Measurements from ENCODE around the gene COL4A1. TPM values are rescaled to one million over a fixed set of nuclear protein-coding genes. Genes with fewer than 3 reads are reported as not detected.

The COL4A1 gene
- 105 and 120 TPM in 2 replicates for total RNA-seq (ENCODE audit: low replicate concordance)

- Histone ChIP-seq H3K4me3 (peak within 1 kb of the TSS; percentile 94), H2AFZ (replicated peaks) (peak within 1 kb of the TSS; percentile 96), H3K36me3 (no peaks in the 10 kb centered on the region), H3K4me1 (peaks cover 25% of the 10 kb centered on the region), H3K27me3 (no peaks in the 10 kb centered on the region), H3K79me2 (ENCODE audit: low read depth) (peaks cover 85% of the 10 kb centered on the region), H3K9me3 (ENCODE audit: low read depth) (no peaks in the 10 kb centered on the region), H3K4me2 (peak within 1 kb of the TSS; percentile 88), H3F3A (ENCODE audit: low read depth) (peaks cover 16% of the 10 kb centered on the region), H3K27ac (peak within 1 kb of the TSS; percentile 36), H3K9ac (peak within 1 kb of the TSS; percentile 61), H4K20me1 (ENCODE audit: low read depth) (peaks cover 48% of the 10 kb centered on the region)
- no peaks in the 10 kb centered on the region for H3K9me3 Mint-ChIP-seq
- H3K4me3 Mint-ChIP-seq, result peak within 1 kb of the TSS; percentile 97
- H3K27me3 Mint-ChIP-seq (ENCODE audit: insufficient read depth, low read depth), result peaks cover 10% of the 10 kb centered on the region
- H3K4me1 Mint-ChIP-seq, result peaks cover 57% of the 10 kb centered on the region
- peak; percentile 91 for DNase-seq (ENCODE audit: low spot score)
- peaks cover 11% of the 10 kb centered on the region for H3K36me3 Mint-ChIP-seq
- TF ChIP-seq EZH2 (IDR thresholded peaks at IDR 0.05) (peak; percentile 54), CTCF (IDR thresholded peaks at IDR 0.05) (no peak), EZH2phosphoT487 (IDR thresholded peaks at IDR 0.05) (peak; percentile 18)
- peak within 1 kb of the TSS; percentile 97 for H3K27ac Mint-ChIP-seq
Observed at GRCh38 chr13:110306960-110307766, at the start of gene COL4A1, which contains the start of gene COL4A2. Gene COL4A1 (minus strand): TSS chr13:110307157. CDS start chr13:110307027, 130 bp downstream. Gene COL4A2 (plus strand): TSS chr13:110307284. CDS start chr13:110307904, 620 bp downstream.

GRCh38 chr13:110356362-110356761 is 49.4 kb upstream of the COL4A1 start:
- no peak for DNase-seq (ENCODE audit: low spot score)
- peaks cover 24% of the 10 kb centered on the region for H3K36me3 Mint-ChIP-seq
- Histone ChIP-seq H3K36me3 (no peaks in the 10 kb centered on the region), H4K20me1 (ENCODE audit: low read depth) (peaks cover 59% of the 10 kb centered on the region), H3K27me3 (no peaks in the 10 kb centered on the region), H3K9ac (no peak overlapping the region), H2AFZ (replicated peaks) (no peak overlapping the region), H3K9me3 (ENCODE audit: low read depth) (no peaks in the 10 kb centered on the region), H3F3A (ENCODE audit: low read depth) (no peaks in the 10 kb centered on the region), H3K4me3 (no peak overlapping the region), H3K4me2 (no peak overlapping the region), H3K4me1 (peaks cover 8% of the 10 kb centered on the region), H3K79me2 (ENCODE audit: low read depth) (peaks cover 17% of the 10 kb centered on the region), H3K27ac (no peak overlapping the region)
- peaks cover 8% of the 10 kb centered on the region for H3K27me3 Mint-ChIP-seq (ENCODE audit: insufficient read depth, low read depth)
- H3K4me3 Mint-ChIP-seq, result no peak overlapping the region
- TF ChIP-seq EZH2phosphoT487 (IDR thresholded peaks at IDR 0.05) (no peak), CTCF (IDR thresholded peaks at IDR 0.05) (no peak)
- peaks cover 24% of the 10 kb centered on the region for H3K4me1 Mint-ChIP-seq
- H3K27ac Mint-ChIP-seq, result no peak overlapping the region
- no peaks in the 10 kb centered on the region for H3K9me3 Mint-ChIP-seq

GRCh38 chr13:110354715-110355473 is 47.9 kb upstream of the COL4A1 start:
- no peak overlapping the region for H3K4me3 Mint-ChIP-seq
- Histone ChIP-seq H4K20me1 (ENCODE audit: low read depth) (peaks cover 59% of the 10 kb centered on the region), H3K79me2 (ENCODE audit: low read depth) (peaks cover 27% of the 10 kb centered on the region)

More at GRCh38 chr13:110354715-110355473, 47.9 kb upstream of the COL4A1 start:
- H3K27ac ChIP-seq, result no peak overlapping the region
- no peaks in the 10 kb centered on the region for H3K9me3 ChIP-seq (ENCODE audit: low read depth)
- H3K4me1 ChIP-seq, result no peaks in the 10 kb centered on the region
- no peak for TF ChIP-seq EZH2phosphoT487 (IDR thresholded peaks at IDR 0.05)
- no peak for TF ChIP-seq CTCF (IDR thresholded peaks at IDR 0.05)
- TF ChIP-seq EZH2 (IDR thresholded peaks at IDR 0.05), result no peak
- no peaks in the 10 kb centered on the region for H3F3A ChIP-seq (ENCODE audit: low read depth)
- no peak overlapping the region for H3K4me3 ChIP-seq
- no peak overlapping the region for H3K9ac ChIP-seq
- no peaks in the 10 kb centered on the region for H3K9me3 Mint-ChIP-seq
- H3K27me3 Mint-ChIP-seq (ENCODE audit: insufficient read depth, low read depth), result peaks cover 10% of the 10 kb centered on the region
- no peak for DNase-seq (ENCODE audit: low spot score)
- H3K36me3 ChIP-seq, result no peaks in the 10 kb centered on the region
- no peaks in the 10 kb centered on the region for H3K27me3 ChIP-seq
- no peak overlapping the region for H2AFZ ChIP-seq (replicated peaks)
- no peak overlapping the region for H3K27ac Mint-ChIP-seq
- H3K4me2 ChIP-seq, result no peak overlapping the region
- H3K36me3 Mint-ChIP-seq, result peaks cover 24% of the 10 kb centered on the region
- H3K4me1 Mint-ChIP-seq, result peaks cover 26% of the 10 kb centered on the region

Data from neural progenitor cell (in vitro differentiated cells).